Stimulated activated CD8-positive, alpha-beta memory T cell treated with anti-CD3 and anti-CD28 coated beads, Interleukin-7, amount 100 ng/mL, for 48 hours (primary cell): ENCODE results near the gene FSCN2.

ENCODE experiments used
- DNase-seq, 2 donors: peaks; one replicate each; pipeline ENCODE4 v3.0.0-alpha.2; 2020; ENCODE audit warnings: low read depth in 1 of 2; ENCODE audit errors: extremely low read depth in 1 of 2

FSCN2 gene

DNA sequence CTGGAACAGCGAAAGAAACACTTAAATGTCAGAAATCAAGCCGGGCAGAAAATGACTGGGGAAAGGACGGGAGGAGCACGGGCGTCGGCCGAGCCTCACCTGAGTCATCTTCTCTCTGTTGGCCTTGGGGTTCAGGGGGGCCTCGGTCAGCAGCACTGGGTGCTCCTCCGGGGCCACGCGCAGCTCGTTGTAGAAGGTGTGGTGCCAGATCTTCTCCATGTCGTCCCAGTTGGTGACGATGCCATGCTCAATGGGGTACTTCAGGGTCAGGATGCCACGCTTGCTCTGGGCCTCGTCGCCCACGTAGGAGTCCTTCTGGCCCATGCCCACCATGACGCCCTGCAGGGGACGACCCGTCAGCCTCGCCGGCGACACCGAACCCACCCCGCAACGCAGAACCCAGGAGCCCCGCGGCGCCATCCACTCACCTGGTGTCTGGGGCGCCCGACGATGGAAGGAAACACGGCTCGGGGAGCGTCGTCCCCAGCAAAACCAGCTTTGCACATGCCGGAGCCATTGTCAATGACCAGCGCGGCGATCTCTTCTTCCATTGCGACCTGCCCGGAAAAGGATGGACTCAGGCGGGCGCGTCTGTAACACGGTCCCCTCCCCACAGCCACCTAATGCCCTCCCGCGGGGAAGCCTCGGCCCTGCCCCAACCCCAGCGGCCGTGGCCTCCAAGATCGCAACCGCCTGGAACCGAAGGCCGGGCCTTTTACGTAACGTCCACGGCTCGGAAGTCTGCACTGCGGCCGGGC, 16.2 kb upstream of the FSCN2 start:
- DNase-seq = no peak

DNA sequence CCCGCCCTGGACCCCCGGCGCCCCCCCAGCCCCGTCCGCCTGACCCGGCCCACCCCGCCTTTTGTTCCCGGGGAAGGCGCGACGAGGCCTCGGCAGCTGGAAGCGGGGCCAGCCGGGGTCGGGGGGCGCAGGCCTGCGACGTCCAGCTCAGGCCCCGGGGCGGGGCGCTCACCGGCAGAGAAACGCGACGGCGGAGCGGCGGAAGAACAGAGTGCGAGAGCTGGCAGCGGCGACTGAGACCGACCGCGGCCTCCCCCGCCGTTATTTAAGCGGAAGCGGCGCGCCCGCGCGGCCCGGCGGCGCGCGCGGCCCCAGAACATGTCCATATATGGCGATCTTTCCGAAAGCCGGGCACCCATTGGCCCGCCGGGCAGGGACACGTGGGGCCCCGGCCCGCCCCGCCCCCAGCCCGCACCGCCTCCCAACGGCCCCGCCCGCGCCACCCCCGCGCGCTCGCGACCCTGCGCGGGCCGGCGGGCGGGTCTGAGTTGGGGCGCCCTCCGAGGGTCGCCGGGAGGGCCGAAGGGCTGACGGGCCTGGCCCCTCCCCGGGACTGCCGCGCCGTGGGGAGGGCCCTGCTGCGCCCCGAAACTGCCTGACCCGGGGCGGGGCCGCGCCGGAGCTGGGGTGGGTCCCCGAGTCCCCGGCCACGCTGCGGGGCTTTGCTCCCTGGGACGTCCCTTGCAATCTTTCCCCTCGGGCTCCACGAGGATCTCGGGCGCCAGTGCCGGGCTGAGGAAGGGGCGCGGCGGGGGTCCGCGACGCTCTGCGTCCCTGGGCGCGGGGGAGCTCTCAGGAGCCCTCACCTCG, 15.4 kb upstream of the FSCN2 start, which contains the start of gene ACTG1:
ACTG1 (minus strand) TSS at position 238 of the 810 bp plus-strand sequence. CDS start 445 bp downstream, outside the sequence.
- peak; percentile 80 to 85 for DNase-seq

DNA sequence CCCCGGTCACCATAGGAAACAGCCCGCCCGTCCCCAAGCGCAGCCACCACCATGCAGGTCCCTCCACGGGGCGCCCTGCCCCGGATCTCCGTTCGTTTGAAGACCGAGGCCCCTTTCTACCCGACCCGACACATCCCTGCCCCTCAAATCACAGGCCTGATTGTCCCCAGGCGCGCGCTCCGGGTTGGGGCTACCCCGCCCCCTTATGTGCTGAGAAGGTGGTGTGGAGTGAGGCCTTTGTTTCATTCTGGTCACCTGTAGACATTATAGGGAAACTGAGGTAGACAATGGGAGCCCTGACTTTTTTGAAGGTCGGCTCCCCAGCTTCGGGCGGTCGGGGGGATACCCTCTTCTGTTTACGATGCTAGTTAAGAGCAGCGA, 14.8 kb upstream of the FSCN2 start:
- DNase-seq = peak in 1 of 2 donors; percentile 49

DNA sequence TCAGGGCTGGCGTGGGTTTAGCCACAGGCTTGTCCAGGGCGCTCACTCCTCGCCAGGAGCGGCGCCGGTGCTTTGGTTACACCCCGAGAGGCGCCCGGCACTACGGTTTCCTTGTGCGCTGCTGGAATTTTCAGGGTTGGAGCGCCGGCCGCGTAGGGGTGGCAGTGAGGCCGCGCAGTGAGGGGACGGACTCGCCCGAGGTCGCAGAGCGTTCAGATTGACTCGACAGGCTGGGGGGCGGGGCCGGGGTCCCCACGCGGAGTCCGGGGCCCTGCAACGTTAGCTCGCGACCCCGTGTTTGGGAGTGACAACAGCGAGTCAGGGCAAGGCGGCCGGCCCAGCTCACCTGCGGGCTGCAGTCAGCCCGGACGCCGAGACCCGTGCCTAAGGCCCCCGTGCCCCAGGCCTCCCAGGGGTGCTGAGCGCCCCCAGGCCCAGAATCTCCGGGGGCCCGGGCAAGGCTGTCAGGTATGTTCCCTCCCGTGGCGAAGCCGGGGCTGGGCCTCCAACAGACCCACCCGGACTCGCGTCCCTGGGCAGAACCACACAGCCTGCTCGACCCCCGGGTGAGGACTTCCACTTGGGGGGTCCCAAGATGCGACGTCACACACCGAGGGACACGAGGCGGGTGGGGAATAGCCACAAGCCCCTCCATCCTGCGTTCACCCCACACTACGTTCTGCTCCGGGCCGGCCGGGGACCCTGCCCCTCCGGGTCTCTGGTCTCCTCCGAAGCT, 14.3 kb upstream of the FSCN2 start:
- DNase-seq = no peak

DNA sequence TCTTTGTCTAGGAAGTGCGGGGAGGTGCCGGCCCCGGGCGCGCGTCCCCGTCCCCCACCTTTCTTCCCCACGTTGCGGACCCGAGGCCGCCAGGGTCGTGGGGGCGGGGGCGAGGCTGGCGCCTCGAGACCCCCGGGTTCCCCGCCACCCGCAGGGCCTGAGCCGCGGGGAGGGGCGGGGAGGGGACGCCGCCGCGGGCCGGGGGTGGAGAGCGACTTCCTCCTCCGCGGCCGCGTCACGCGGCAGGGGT, 13.8 kb upstream of the FSCN2 start:
- no peak for DNase-seq

DNA sequence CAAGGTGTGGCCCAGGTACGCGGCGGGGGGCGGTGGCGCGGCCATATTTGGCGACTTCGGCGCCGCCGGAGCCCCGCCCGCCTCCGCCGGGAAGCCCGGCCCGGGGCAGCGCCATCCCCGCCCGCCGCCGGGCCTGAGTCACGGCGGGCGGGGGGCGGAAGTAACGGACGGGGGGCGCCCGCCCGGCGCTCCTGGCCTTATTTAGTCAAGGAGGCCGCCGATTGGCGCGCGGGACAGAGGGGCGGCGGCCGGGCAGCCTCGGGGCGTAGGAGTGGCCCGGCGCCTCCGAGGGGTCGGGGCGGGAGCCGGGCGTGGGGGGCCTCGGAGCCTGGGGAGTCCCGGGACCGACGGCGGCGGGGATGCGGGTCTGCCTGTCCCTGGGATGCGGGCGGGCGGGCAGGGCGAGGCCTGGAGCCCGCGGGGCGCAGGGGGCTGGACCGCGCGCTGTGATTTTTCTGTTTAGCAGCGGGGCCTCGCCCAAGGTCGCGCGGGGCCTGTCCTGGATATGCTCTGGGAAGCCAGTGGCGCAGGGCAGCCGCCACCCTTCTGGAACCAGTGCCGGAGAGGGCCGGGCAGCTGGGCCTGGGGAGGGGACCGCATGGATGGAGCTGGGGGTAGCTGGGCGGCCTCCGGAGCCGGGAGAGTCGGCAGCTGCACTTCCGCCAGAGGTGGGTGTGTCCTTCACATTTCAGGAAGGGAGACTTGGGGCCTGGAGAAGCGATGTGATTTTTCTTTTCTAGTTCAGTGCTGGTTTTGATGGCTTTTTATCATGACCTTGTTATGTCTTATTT, 13.2 kb upstream of the FSCN2 start:
- DNase-seq = peak in 1 of 2 donors; percentile 70

DNA sequence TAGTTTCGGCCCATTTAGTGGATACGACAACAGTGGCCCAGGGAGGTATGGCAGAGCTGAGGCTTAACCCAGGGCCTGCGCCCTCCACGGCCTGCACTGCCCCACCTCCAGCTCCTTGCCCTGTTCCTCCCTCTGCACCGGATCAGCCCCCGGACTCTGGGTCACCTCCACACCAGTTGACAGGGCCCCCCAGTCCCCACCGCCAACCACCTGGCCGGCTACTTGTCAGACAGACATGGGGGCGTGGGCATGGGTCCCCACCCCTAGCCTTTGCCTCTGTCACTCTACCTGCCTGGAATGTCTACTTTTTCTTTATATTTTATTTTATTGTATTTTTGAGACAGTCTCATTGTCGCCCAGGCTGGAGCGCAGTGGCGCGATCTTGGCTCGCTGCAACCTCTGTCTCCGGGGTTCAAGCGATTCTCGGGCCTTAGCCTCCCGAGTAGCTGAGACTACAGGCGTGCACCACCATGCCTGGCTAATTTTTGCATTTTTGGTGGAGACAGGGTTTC, 12.6 kb upstream of the FSCN2 start:
- no peak for DNase-seq

DNA sequence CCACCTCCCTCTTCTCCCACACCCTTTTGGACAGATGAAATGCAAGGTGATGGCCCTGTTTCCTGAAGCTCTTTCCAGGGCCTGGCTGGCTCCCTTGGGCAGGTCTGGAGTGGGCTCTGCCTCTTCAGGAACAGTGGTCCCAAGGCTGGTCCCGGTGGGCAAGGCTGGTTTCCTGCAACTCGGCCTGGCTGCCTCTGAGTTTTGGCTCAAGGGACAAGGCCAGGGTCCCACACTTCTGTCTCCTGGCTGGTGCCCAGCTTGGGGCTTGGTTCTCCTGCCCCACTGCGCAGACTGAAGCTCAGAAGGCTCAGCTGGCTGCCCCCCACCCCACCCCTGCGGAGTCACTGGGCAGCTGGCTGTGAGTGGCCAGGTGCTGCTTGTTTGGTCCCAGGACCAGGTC, 11.7 kb upstream of the FSCN2 start:
- no peak for DNase-seq

DNA sequence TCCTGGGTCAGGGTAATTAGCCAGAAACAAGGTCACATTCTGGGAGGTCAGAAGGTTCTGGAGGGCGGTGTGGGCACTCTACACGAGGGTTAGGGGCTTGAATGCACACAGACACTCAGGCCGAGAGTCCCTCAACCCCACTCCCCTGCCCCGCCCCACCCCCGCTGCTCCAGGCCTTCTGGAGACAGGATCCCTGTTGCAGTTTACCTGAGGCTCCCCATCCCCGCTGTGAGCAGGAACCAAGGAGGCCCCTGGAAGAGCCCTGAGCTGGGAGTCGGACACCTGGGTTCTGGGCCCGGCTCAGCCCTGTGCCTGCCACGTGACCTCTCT, 11.2 kb upstream of the FSCN2 start:
- DNase-seq = no peak

DNA sequence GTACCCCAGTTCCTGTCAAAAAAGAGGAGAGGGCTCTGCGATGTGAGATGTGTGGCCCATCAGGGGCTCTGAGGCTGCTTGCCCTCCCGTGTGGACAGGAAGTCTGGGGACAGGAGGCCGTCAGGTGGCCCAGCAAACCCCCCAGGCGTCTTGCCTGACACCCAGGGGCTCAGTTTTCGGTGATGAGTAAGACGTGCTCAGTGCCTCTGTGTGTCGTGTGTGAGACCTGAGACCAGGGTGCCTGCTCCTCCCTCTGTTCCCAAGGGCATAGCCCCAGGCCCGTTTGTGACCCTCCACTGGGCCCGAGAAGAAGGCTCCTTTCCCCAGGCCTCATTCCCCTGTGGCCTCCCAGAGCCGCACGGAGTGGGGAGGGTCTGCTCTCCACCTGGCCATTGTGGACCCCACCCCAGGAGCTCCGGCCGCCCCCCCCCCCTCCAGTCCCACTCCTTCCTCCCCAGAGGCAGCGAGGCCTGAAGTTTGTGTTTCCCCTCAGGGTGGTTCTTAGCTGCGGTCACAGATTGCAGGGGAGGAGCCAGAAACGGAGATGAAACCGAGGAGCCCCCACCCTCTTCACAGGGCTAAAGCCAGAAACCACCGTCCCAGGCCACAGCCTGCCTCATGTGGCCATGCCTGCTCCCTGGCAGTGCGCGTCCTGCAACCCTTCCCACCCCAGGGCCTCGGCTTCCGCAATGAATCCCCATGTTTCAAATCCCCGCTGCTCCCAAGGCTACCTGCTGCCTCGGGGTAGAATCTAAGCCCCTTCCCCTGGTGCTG, 10.7 kb upstream of the FSCN2 start:
- no peak for DNase-seq

DNA sequence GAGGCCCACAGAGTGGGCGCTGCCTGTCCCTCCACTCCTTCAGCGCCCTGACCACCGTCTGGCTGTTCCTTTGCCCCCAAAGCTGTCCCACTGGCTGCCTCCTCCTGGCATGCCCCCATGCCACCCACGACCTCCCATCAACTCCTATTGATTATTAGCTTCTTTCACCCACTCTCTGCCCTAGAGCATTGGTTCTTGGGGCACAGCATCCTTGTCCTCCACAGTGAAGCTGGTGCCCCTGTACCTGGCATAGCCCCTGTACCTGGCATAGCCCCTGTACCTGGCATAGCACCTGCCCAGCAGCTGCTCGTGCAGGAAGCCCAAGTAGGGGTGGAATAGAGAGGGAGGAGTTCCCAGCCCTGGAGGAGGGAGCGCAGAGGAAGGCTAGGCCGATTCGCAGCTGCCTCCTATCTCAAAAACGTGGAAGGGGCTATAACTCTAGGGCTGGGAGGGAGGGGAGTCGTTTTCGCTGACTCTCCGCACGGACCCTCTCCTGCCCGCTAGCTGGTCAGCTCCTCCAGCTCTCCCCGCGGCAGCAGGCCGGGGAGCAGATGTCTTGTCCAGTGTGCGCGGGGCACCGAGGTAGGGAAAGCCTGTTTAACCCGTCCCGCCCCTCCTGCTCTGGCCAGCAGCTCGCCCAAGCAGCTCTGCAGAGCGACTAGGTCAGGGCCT, 9.9 kb upstream of the FSCN2 start:
- DNase-seq = no peak

DNA sequence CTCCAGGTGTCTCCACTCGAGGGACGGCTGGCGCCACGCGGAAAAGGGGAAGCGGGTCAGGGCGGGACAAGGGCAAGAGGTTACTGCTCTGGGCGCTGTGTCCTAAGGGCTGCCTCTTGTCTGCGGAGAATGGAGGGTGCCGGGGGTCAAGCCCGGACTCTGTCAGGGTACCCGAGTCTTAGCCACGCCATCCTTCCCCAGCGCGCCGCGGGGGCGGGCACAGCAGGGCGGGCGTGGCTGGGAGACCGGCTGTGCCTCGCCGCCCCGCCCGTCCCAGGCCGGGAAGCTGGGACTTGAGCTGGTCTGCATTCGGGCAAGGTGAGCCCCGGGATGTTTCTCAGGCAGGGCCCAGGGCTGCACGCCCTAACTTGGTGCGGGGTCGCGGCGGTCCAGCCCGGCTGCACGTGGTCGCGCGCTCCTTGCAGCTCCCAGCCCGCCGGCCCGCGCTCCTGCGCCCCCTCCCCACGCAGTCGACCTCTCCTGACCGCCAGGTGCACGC, 9.3 kb upstream of the FSCN2 start:
- DNase-seq = no peak

DNA sequence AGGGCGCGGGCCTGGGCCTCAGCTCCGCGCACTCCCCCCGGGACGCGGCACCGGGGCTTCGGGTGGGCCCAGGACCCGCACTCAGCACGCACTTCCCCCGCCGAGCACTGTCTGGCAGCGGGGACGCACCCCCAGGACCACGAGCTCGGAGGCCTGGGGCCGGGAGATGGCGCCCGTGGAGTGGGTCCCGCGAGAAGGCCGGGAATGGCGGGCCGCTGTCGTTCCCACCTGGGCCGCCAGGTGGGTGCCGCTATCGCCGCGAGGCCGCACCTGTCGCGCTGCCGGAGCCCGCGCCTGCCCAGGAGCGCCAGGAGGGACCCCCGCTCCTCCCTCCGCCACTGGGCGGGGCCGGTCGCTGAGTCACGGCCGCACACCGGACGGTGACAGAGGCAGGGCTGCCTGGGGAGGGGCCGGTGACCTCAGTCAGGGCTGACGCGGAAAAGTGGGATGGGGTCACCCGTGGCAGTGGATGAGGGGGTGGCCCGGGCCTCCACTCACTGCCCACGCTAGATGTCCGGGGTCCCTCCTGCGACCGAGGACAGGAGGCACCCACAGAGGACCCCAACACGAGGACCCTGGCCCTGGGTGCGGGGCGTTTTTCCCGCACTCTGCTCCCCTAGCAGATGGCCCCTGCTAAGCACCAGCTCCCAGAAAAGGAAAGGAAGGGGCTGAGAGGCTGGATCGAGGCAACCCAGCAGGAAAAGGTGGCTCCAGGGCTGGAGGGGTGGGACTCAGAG, 8.7 kb upstream of the FSCN2 start:
- peak in 1 of 2 donors; percentile 47 for DNase-seq

DNA sequence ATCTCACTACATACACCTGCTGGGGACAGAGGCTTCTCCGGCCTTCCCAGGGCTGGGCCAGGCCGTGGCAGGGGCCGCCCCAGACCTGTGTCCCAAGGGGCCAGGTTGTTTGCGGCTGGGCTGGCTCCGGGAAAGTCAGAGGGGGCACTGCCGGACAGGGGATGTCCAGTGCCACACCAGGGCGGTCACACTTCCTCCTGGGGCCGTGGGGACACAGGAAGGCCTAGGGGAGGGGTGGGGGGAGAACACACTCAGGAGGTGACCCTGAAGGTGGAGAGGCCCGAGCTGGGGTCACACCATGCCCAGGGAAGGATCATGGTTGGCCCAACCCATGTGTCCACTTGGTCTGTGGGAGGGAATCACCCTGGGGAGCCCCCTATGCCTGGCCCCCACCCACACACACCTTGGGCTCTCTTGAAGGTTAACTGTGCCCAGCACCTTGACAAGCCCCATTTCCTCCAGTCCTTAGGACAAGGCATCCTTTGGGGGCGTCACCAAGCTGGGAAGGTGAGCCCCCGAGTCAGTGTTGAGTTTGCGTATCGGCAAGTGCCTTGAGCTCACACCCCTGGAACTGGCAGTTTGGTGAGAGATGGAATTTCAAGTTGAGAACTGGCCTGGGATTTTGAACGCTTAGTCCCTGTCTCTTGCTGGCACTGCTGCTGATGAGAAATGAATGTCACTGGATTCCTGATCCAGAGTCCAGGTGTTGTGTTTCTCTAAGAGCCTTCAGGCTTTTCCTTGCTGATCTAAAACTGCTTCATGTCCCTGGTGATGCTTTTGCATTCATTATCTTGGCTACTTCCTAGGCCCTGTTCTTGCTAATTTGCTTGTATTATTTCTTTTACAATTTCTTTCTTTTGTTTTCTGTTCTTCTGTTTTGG, 7.9 kb upstream of the FSCN2 start:
- DNase-seq = no peak

DNA sequence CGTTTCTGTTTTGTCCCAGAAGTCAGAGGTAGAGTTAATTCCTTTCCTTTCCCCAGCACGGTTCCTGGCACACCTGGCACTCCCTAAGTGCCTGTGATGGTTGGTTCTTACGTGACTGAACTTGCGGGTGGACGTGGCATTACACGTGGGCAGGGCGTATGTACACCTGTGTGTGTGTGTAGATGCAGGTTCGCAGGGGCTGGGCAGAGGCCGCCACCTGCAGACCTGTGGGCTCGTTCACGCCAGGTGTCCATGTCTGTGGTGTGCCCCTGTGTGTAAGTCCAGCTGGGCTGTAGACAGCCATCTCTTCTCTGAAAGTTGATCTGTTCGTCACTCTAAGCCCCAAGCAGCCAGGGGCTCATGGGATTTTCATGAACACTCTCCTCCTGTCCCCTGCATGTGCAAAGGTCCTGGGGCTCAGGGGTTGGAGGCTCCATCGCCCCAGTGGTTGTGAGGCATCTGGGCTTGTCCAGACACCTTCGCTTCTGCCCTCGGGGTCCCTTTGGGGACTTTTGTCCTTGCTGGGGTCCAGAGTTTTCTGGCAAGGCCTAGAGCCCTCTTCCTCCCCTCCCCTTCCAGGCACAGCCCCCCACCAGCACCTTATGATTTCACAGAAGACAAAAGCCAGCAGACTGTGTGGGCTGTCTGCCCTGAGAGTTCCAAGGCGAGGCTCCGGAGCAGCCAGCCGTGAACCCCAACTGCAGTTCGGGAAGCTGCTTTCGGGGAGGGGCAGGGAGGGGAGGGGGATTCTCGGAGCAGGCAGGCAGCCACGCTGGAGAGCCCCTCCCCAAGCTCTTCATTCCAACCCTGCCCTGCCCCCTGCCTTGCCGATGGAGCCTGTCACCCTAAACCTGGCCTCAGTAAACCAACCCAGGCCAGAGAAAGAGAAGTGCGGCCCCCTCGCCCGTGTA, 5.4 kb upstream of the FSCN2 start:
- no peak for DNase-seq

DNA sequence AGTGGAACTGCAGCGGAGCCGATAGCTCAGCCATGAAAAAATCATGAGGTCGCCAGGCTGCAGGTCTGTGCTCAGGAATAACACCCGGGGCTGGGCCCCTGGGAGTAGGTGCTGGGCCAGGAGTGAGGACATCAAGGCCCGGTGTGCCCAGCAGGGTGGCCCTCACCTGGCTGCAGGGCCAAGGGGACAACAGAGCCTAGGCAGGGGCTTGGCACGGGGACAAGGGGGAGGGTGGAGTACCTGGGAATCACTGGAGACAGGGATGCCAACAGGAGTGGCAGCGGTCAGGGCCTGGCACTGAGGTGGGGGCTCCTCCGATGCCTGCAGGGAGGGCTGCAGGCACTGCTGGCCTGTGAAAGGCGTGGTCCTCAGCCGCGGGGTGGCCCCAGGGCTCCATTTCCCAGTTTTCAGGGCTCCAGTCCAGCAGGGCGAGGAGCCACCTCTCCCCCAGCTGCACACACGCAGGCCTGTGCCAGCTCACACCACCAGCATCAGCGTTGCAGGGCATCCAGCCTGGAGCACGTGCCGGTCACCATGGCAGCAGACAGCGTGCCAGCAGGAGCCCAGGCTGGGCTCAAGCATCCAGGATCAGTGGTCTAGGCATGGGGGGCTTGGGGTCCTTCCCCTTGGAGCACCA, 4.7 kb upstream of the FSCN2 start:
- DNase-seq = no peak
